Measurements from ENCODE around the gene NCK2. TPM values are rescaled to one million over a fixed set of nuclear protein-coding genes. Genes with fewer than 3 reads are reported as not detected.

Gene NCK2
- total and polyA plus RNA-seq, 2 of the 13 experiments (the other 11 are each of a cell fraction or from before 2014, with no cell fraction given) = 14.8 to 23.5 TPM

- DNase-seq (ENCODE audit: low spot score) = no peak
- Histone ChIP-seq H3K4me3 (replicated peaks in 1 of 3; ENCODE audit: insufficient read depth in 1 of 3, low read depth in 2 of 3, low read length in 3 of 3) (no peak overlapping the region), H3K79me2 (ENCODE audit: insufficient read depth, low read length) (no peaks in the 10 kb centered on the region), H3K4me1 (ENCODE audit: insufficient read depth, low read length) (no peaks in the 10 kb centered on the region), H3K36me3 (replicated peaks in 1 of 2; ENCODE audit: control insufficient read depth in 1 of 2, insufficient read depth in 2 of 2, low read length in 2 of 2) (peaks cover 6 to 10% of the 10 kb centered on the region in 2 experiments), H3K27me3 (ENCODE audit: control insufficient read depth in 1 of 2, insufficient read depth in 2 of 2, low read length in 2 of 2) (no peaks in the 10 kb centered on the region), H2AFZ (ENCODE audit: low read length) (no peak overlapping the region), H3K9ac (ENCODE audit: insufficient read depth, low read depth, low read length) (no peak overlapping the region), H3K4me2 (ENCODE audit: low read depth, low read length) (no peak overlapping the region), H3K9me3 (ENCODE audit: low read length) (peaks cover 8% of the 10 kb centered on the region; the same call in 1 of the 2 replicates), H3K27ac (ENCODE audit: extremely low read length, insufficient read depth, low read length) (no peak overlapping the region), H4K20me1 (ENCODE audit: insufficient read depth, low read length) (no peaks in the 10 kb centered on the region)
- ChIA-PET CTCF (ENCODE audit: low intra/inter-chr PET ratio, low total read pairs) (no interaction called here), POLR2A (no interaction called here)
- in situ Hi-C loops (cut with HindIII; ENCODE audit: extremely low pct_ligation_motif_present, low pct_unique_long_range_greater_than_20kb) = loop anchor here (5.0 kb wide), 1 partner anchor 312 kb away; no protein-coding TSS in a partner anchor
- no peak for FAIRE-seq
- ATAC-seq = no peak
- TF ChIP-seq KAT7 (CRISPR knock-in tag; IDR thresholded peaks at IDR 0.05; ENCODE audit: borderline replicate concordance) (no peak), SETDB1 (CRISPR knock-in tag; IDR thresholded peaks at IDR 0.05; ENCODE audit: borderline replicate concordance) (0 out of 2 replicates have a peak, but pooled peaks have one; percentile 5)
- intact Hi-C loops (cut with micrococcal nuclease; ENCODE audit: unreplicated experiment) = no loop called here
- WGBS (ENCODE audit: low lambda C conversion rate) = 74% methylated on average over 3 of the region's 3 CpGs
- no TSS peak for BruUV-seq (replicated peaks)
These were observed 144.3 kb downstream of the NCK2 start for GRCh38 chr2:105889046-105889445.

- Histone ChIP-seq H3K9ac (ENCODE audit: insufficient read depth, low read depth, low read length) (no peak overlapping the region), H3K27me3 (ENCODE audit: control insufficient read depth in 1 of 2, insufficient read depth in 2 of 2, low read length in 2 of 2) (no peaks in the 10 kb centered on the region), H4K20me1 (ENCODE audit: insufficient read depth, low read length) (no peaks in the 10 kb centered on the region), H2AFZ (ENCODE audit: low read length) (no peak overlapping the region), H3K79me2 (ENCODE audit: insufficient read depth, low read length) (no peaks in the 10 kb centered on the region), H3K4me3 (replicated peaks in 1 of 3; ENCODE audit: insufficient read depth in 1 of 3, low read depth in 2 of 3, low read length in 3 of 3) (no peak overlapping the region), H3K4me2 (ENCODE audit: low read depth, low read length) (no peak overlapping the region), H3K27ac (ENCODE audit: extremely low read length, insufficient read depth, low read length) (no peak overlapping the region), H3K36me3 (replicated peaks in 1 of 2; ENCODE audit: control insufficient read depth in 1 of 2, insufficient read depth in 2 of 2, low read length in 2 of 2) (peaks cover 10 to 14% of the 10 kb centered on the region in 2 experiments), H3K9me3 (ENCODE audit: low read length) (peaks cover 8% of the 10 kb centered on the region; the same call in 1 of the 2 replicates), H3K4me1 (ENCODE audit: insufficient read depth, low read length) (peaks cover 8% of the 10 kb centered on the region)
- intact Hi-C loops (cut with micrococcal nuclease; ENCODE audit: unreplicated experiment) = no loop called here
- ATAC-seq = no peak
- FAIRE-seq = no peak
- DNase-seq (ENCODE audit: low spot score) = no peak
- ChIA-PET POLR2A (no interaction called here), CTCF (ENCODE audit: low intra/inter-chr PET ratio, low total read pairs) (no interaction called here)
- WGBS (ENCODE audit: low lambda C conversion rate) = 61% methylated on average over 2 of the region's 2 CpGs
- in situ Hi-C loops (cut with HindIII; ENCODE audit: extremely low pct_ligation_motif_present, low pct_unique_long_range_greater_than_20kb) = no loop called here
- no TSS peak for BruUV-seq (replicated peaks)
- TF ChIP-seq ZIK1 (CRISPR knock-in tag; IDR thresholded peaks at IDR 0.05; ENCODE audit: borderline replicate concordance, low read depth) (no peak), ZNF670 (CRISPR knock-in tag; IDR thresholded peaks at IDR 0.05; ENCODE audit: borderline replicate concordance) (no peak), MLX (CRISPR knock-in tag; IDR thresholded peaks at IDR 0.05) (no peak), ZNF34 (CRISPR knock-in tag; IDR thresholded peaks at IDR 0.05; ENCODE audit: borderline replicate concordance) (no peak), ZNF878 (CRISPR knock-in tag; IDR thresholded peaks at IDR 0.05) (no peak), KLF9 (CRISPR knock-in tag; IDR thresholded peaks at IDR 0.05; ENCODE audit: low read depth) (no peak), ZNF703 (CRISPR knock-in tag; IDR thresholded peaks at IDR 0.05; ENCODE audit: borderline replicate concordance) (no peak), FOXA3 (CRISPR knock-in tag; IDR thresholded peaks at IDR 0.05) (no peak), ZNF891 (CRISPR knock-in tag; IDR thresholded peaks at IDR 0.05) (no peak), ZNF142 (CRISPR knock-in tag; IDR thresholded peaks at IDR 0.05) (no peak)
These were observed 145.4 kb downstream of the NCK2 start for GRCh38 chr2:105890111-105890510.

All from HepG2 (cell line).